OCI-LY3 (cell line): ENCODE data around the gene EPYC.

Source experiments
- H2AFZ ChIP-seq: fragments of 200-600, 300-600 bp; shearing (Covaris generic); 2 replicates; pipeline ENCODE4 v1.6.0; 2014; ENCODE audit warnings: antibody characterized with exemption, low read depth, low read length
- H3K27ac ChIP-seq: fragments of 200-600, 300-600 bp; sonication (generic); 2 replicates; pipeline ENCODE4 v1.5.1; 2014; ENCODE audit warnings: mild to moderate bottlenecking, low read length, moderate library complexity, mixed read lengths
- H3K27me3 ChIP-seq: fragments of 200-600, 300-600 bp; sonication (generic); 2 replicates; pipeline ENCODE4 v1.6.1; 2014; ENCODE audit warnings: low read depth, low read length, mixed read lengths
- H3K36me3 ChIP-seq: fragments of 200-600, 300-600 bp; sonication (generic); replicated peaks from 2 replicates; pipeline ENCODE3; 2014; ENCODE audit warnings: low read depth, low read length, mixed read lengths
- H3K4me1 ChIP-seq: fragments of 300-600, 200-600 bp; sonication (generic); 2 replicates; pipeline ENCODE4 v1.6.1; 2014; ENCODE audit warnings: low read length, mixed read lengths
- H3K4me2 ChIP-seq: fragments of 200-600, 300-600 bp; sonication (generic); 2 replicates; pipeline ENCODE4 v1.6.1; 2014; ENCODE audit warnings: low read length, mixed read lengths
- H3K4me3 ChIP-seq: fragments of 300-600, 200-600 bp; sonication (generic); 2 replicates; pipeline ENCODE4 v1.5.1; 2014; ENCODE audit warnings: antibody characterized with exemption, mild to moderate bottlenecking, low read length, moderate library complexity
- H3K79me2 ChIP-seq: fragments of 300-600, 200-600 bp; shearing (Covaris generic); 2 replicates; pipeline ENCODE4 v1.6.1; 2014; ENCODE audit warnings: mild to moderate bottlenecking, low read length, mixed read lengths
- H3K9ac ChIP-seq: fragments of 300-600, 200-600 bp; shearing (Covaris generic); 2 replicates; pipeline ENCODE4 v1.6.0; 2014; ENCODE audit warnings: mild to moderate bottlenecking, low read length, moderate library complexity
- H3K9me3 ChIP-seq: fragments of 200-600, 300-600 bp; shearing (Covaris generic); 2 replicates; pipeline ENCODE4 v1.6.1; 2014; ENCODE audit warnings: low read length, mixed read lengths; ENCODE audit not compliant: insufficient read depth
- H4K20me1 ChIP-seq: fragments of 200-600, 300-600 bp; sonication (generic); 2 replicates; pipeline ENCODE4 v1.6.1; 2016; ENCODE audit warnings: low read length, mixed read lengths; ENCODE audit not compliant: insufficient read depth
- CTCF ChIP-seq: fragments of 200-600, 300-600 bp; sonication (generic); IDR thresholded peaks from 2 replicates; pipeline ENCODE4 v1.5.1; 2014; ENCODE audit warnings: antibody characterized with exemption, low read length, low read depth
- EZH2phosphoT487 ChIP-seq: fragments of 200-600 bp; shearing (Covaris generic); IDR thresholded peaks from 2 replicates; pipeline ENCODE4 v1.6.1; 2018; ENCODE audit warnings: antibody characterized with exemption, mixed run types, low read depth

The EPYC gene

GRCh38 chr12:91043408-91043807 lies 38.6 kb upstream of the EPYC start:
- no peaks in the 10 kb centered on the region for H3K79me2 ChIP-seq
- no peaks in the 10 kb centered on the region for H3K27me3 ChIP-seq
- no peaks in the 10 kb centered on the region for H3K36me3 ChIP-seq
- H3K4me1 ChIP-seq, result no peaks in the 10 kb centered on the region
- peak overlapping the region; percentile 31; the same call in 1 of the 2 replicates for H2AFZ ChIP-seq
- H3K27ac ChIP-seq, result no peak overlapping the region
- H3K4me2 ChIP-seq, result no peak overlapping the region
- no peaks in the 10 kb centered on the region for H4K20me1 ChIP-seq
- TF ChIP-seq CTCF, result no peak
- TF ChIP-seq EZH2phosphoT487, result no peak
- H3K9me3 ChIP-seq, result no peaks in the 10 kb centered on the region
- no peak overlapping the region for H3K9ac ChIP-seq
- no peak overlapping the region for H3K4me3 ChIP-seq

- Histone ChIP-seq H3K36me3 (no peaks in the 10 kb centered on the region), H4K20me1 (no peaks in the 10 kb centered on the region), H3K79me2 (no peaks in the 10 kb centered on the region), H3K4me2 (no peak overlapping the region), H2AFZ (no peak overlapping the region), H3K9ac (no peak overlapping the region), H3K4me3 (no peak overlapping the region), H3K4me1 (no peaks in the 10 kb centered on the region), H3K27ac (no peak overlapping the region), H3K9me3 (no peaks in the 10 kb centered on the region), H3K27me3 (no peaks in the 10 kb centered on the region)
- TF ChIP-seq CTCF (no peak), EZH2phosphoT487 (no peak)
Observed at GRCh38 chr12:91040096-91040755, 35.5 kb upstream of the EPYC start.

- Histone ChIP-seq H3K79me2 (no peaks in the 10 kb centered on the region), H3K27me3 (no peaks in the 10 kb centered on the region), H3K4me2 (no peak overlapping the region), H3K4me1 (no peaks in the 10 kb centered on the region), H3K9me3 (no peaks in the 10 kb centered on the region), H3K4me3 (no peak overlapping the region), H3K27ac (no peak overlapping the region), H4K20me1 (no peaks in the 10 kb centered on the region), H3K36me3 (no peaks in the 10 kb centered on the region), H3K9ac (no peak overlapping the region), H2AFZ (no peak overlapping the region)
- TF ChIP-seq CTCF (no peak), EZH2phosphoT487 (no peak)
Observed at GRCh38 chr12:91037276-91037675, 32.5 kb upstream of the EPYC start.

- H4K20me1 ChIP-seq, result no peaks in the 10 kb centered on the region
- H3K4me3 ChIP-seq, result no peak overlapping the region
- no peak overlapping the region for H3K27ac ChIP-seq
- TF ChIP-seq EZH2phosphoT487, result no peak
- TF ChIP-seq CTCF, result no peak
- no peaks in the 10 kb centered on the region for H3K36me3 ChIP-seq
- no peak overlapping the region for H2AFZ ChIP-seq
- H3K9ac ChIP-seq, result no peak overlapping the region
- H3K27me3 ChIP-seq, result no peaks in the 10 kb centered on the region
- no peaks in the 10 kb centered on the region for H3K9me3 ChIP-seq
- no peaks in the 10 kb centered on the region for H3K4me1 ChIP-seq
- no peak overlapping the region for H3K4me2 ChIP-seq
- no peaks in the 10 kb centered on the region for H3K79me2 ChIP-seq
Observed at GRCh38 chr12:91033251-91033650, 28.5 kb upstream of the EPYC start.
